Measurements from ENCODE around the gene MAP4K3. TPM values are rescaled to one million over a fixed set of nuclear protein-coding genes. Genes with fewer than 3 reads are reported as not detected.

Gene MAP4K3
- total and polyA plus RNA-seq, 9 of the 15 experiments (the other 6 are each of a cell fraction or from before 2014, with no cell fraction given), result 3.1 to 30.0 (median 16.9) TPM

- TF ChIP-seq, protein P1, sequence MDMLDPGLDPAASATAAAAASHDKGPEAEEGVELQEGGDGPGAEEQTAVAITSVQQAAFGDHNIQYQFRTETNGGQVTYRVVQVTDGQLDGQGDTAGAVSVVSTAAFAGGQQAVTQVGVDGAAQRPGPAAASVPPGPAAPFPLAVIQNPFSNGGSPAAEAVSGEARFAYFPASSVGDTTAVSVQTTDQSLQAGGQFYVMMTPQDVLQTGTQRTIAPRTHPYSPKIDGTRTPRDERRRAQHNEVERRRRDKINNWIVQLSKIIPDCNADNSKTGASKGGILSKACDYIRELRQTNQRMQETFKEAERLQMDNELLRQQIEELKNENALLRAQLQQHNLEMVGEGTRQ (CRISPR knock-in tag; IDR thresholded peaks at IDR 0.05), result no peak
- TF ChIP-seq MEIS2 (IDR thresholded peaks at IDR 0.05; ENCODE audit: partially characterized antibody), result peak; percentile 60
- no peak for TF ChIP-seq ZNF444 (CRISPR knock-in tag; IDR thresholded peaks at IDR 0.05)
- TF ChIP-seq POLR2AphosphoS2 (IDR thresholded peaks at IDR 0.05; ENCODE audit: low read length), result no peak
These were observed 28.5 kb downstream of the MAP4K3 start (continued) for GRCh38 chr2:39408351-39409136.

DNA sequence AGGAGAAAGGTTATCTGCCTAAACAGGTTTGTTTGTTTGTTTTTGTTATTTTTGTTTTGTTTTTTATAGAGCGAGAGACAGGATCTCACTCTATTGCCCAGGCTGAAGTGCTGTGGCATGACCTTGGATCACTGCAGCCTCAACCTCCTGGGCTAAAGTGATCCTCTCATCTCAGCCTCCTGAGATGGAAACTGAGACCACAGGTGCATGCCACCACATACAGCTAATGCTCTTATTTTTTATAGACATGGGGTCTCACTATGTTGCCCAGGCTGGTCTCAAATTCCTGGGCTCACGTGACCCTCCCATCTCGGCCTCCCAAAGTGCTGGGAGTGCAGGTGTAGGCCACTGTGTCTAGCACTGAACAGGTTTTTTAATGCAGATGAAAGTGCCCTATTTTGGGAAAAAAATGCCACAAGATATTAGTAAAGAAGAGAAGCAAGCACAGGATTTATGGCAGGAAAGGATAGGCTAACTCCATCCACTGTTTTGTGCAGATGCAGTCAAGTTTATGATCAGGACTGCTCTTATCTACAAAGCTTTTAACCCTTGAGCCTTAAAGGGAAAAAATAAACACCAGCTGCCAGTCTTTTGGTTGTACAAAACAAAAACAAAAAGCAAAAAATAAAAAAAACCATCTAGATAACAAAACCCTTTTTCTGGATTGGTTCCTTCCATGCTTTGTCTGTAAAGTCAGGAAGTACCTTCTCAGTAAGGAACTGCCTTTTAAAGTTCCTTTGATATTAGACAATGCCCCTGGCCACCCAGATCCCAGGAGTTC, 29.4 kb downstream of the MAP4K3 start:
- ChIA-PET POLR2A (interaction anchor here (0.6 to 1.4 kb wide), 5 partner anchors 9 to 560 kb away, joined by 3 to 5 read pairs (median 3); no protein-coding TSS in a partner anchor), CTCF (ENCODE audit: low intra/inter-chr PET ratio) (no interaction called here)
- peaks cover 97% of the 10 kb centered on the region for H3K79me2 ChIP-seq (ENCODE audit: control insufficient read depth, insufficient read depth, low read length)
- intact Hi-C loops (cut with micrococcal nuclease), result no loop called here
- no peaks in the 10 kb centered on the region for H3K9me1 ChIP-seq (ENCODE audit: control insufficient read depth, insufficient read depth, low read length)
- H2AFZ ChIP-seq (ENCODE audit: low read depth, low read length), result no peak overlapping the region
- peak overlapping the region; percentile 21; the same call in 1 of the 3 replicates for H3K27ac ChIP-seq (ENCODE audit: extremely low read depth, low read depth, low read length)
- peaks cover 4% of the 10 kb centered on the region; the same call in 1 of the 2 replicates for H4K20me1 ChIP-seq (replicated peaks; ENCODE audit: control insufficient read depth, insufficient read depth, low read length)
- H3K36me3 ChIP-seq (ENCODE audit: control insufficient read depth, insufficient read depth, low read length), result peaks cover 4% of the 10 kb centered on the region; the same call in 2 of the 3 replicates
- no TSS peak for BruUV-seq (replicated peaks)
- no peak overlapping the region for H3K4me3 ChIP-seq
- H3K4me1 ChIP-seq (replicated peaks in 1 of 2; ENCODE audit: control insufficient read depth in 2 of 2, insufficient read depth in 2 of 2, low read length in 2 of 2), result peaks cover 9 to 36% of the 10 kb centered on the region in 2 experiments; a peak in 4 of 5 replicates
- 83% methylated on average over 3 of the region's 3 CpGs for WGBS (ENCODE audit: insufficient coverage, low coverage, missing lambda C conversion rate)
- H3K4me2 ChIP-seq (ENCODE audit: insufficient read depth, low read length), result no peak overlapping the region
- no peak for ATAC-seq
- no peak for DNase-seq (ENCODE audit: extremely low read depth in 1 of 4, low spot score in 3 of 4)
- in situ Hi-C loops (cut with MboI), result no loop called here
- no peaks in the 10 kb centered on the region for H3K27me3 ChIP-seq (ENCODE audit: control insufficient read depth in 2 of 2, insufficient read depth in 2 of 2, low read length in 2 of 2)
- H3K9ac ChIP-seq (ENCODE audit: insufficient read depth in 1 of 2, low read depth in 2 of 2, low read length in 2 of 2), result no peak overlapping the region
- H3K9me3 ChIP-seq (replicated peaks; ENCODE audit: control insufficient read depth, insufficient read depth, low read depth, low read length), result no peaks in the 10 kb centered on the region
- no peak for FAIRE-seq
- TF ChIP-seq, protein P2, sequence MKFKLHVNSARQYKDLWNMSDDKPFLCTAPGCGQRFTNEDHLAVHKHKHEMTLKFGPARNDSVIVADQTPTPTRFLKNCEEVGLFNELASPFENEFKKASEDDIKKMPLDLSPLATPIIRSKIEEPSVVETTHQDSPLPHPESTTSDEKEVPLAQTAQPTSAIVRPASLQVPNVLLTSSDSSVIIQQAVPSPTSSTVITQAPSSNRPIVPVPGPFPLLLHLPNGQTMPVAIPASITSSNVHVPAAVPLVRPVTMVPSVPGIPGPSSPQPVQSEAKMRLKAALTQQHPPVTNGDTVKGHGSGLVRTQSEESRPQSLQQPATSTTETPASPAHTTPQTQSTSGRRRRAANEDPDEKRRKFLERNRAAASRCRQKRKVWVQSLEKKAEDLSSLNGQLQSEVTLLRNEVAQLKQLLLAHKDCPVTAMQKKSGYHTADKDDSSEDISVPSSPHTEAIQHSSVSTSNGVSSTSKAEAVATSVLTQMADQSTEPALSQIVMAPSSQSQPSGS (CRISPR knock-in tag; IDR thresholded peaks at IDR 0.05), result 0 out of 2 replicates have a peak, but pooled peaks have one; percentile 30
- no peak for TF ChIP-seq ZNF76 (CRISPR knock-in tag; IDR thresholded peaks at IDR 0.05; ENCODE audit: borderline replicate concordance)
- no peak for TF ChIP-seq FOSL1 (tag; conservative IDR thresholded peaks at IDR 0.05)
- TF ChIP-seq, protein P3, sequence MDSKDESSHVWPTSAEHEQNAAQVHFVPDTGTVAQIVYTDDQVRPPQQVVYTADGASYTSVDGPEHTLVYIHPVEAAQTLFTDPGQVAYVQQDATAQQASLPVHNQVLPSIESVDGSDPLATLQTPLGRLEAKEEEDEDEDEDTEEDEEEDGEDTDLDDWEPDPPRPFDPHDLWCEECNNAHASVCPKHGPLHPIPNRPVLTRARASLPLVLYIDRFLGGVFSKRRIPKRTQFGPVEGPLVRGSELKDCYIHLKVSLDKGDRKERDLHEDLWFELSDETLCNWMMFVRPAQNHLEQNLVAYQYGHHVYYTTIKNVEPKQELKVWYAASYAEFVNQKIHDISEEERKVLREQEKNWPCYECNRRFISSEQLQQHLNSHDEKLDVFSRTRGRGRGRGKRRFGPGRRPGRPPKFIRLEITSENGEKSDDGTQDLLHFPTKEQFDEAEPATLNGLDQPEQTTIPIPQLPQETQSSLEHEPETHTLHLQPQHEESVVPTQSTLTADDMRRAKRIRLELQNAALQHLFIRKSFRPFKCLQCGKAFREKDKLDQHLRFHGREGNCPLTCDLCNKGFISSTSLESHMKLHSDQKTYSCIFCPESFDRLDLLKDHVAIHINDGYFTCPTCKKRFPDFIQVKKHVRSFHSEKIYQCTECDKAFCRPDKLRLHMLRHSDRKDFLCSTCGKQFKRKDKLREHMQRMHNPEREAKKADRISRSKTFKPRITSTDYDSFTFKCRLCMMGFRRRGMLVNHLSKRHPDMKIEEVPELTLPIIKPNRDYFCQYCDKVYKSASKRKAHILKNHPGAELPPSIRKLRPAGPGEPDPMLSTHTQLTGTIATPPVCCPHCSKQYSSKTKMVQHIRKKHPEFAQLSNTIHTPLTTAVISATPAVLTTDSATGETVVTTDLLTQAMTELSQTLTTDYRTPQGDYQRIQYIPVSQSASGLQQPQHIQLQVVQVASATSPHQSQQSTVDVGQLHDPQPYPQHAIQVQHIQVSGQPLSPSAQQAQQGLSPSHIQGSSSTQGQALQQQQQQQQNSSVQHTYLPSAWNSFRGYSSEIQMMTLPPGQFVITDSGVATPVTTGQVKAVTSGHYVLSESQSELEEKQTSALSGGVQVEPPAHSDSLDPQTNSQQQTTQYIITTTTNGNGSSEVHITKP (IDR thresholded peaks at IDR 0.05; ENCODE audit: partially characterized antibody), result peak; percentile 55
- peak; percentile 96 for TF ChIP-seq ZNF121 (CRISPR knock-in tag; conservative IDR thresholded peaks at IDR 0.05)
